ENCODE measurements around the gene SLC18A2. TPM values are rescaled to one million over a fixed set of nuclear protein-coding genes. Genes with fewer than 3 reads are reported as not detected.

Gene SLC18A2
- total RNA-seq, 1 experiment from 2014 or later, result 4.0 TPM

- no peak overlapping the region for H2AFZ ChIP-seq (ENCODE audit: low read length)
- H3K4me1 ChIP-seq (ENCODE audit: insufficient read depth, low read length), result no peaks in the 10 kb centered on the region; the same call in 1 of the 2 replicates
- no peaks in the 10 kb centered on the region for H3K79me2 ChIP-seq (ENCODE audit: insufficient read depth, low read length)
- H2BK15ac ChIP-seq (ENCODE audit: low read depth, low read length), result no peak overlapping the region
- H3K27ac ChIP-seq (ENCODE audit: insufficient read length, low read depth, low read length), result no peak overlapping the region
- H3K27me3 ChIP-seq (ENCODE audit: insufficient read depth, low read length), result no peaks in the 10 kb centered on the region; the same call in 1 of the 2 replicates
- no peak overlapping the region for H4K91ac ChIP-seq (ENCODE audit: insufficient read length, low read depth, low read length)
- H3K23me2 ChIP-seq (ENCODE audit: insufficient read length, low read depth, low read length, poor library complexity, severe bottlenecking), result no peaks in the 10 kb centered on the region
- no peak overlapping the region for H3K23ac ChIP-seq (ENCODE audit: insufficient read length, low read depth, low read length)
- no peak overlapping the region for H3K18ac ChIP-seq (ENCODE audit: insufficient read length, low read depth, low read length)
- H3K9me3 ChIP-seq (ENCODE audit: control insufficient read depth, low read depth, low read length), result no peaks in the 10 kb centered on the region
- H3K4me3 Mint-ChIP-seq, result no peak overlapping the region
- no peaks in the 10 kb centered on the region for H3K9me3 Mint-ChIP-seq
- peaks cover 25 to 40% of the 10 kb centered on the region in 2 experiments for H3K4me1 Mint-ChIP-seq
- H2BK20ac ChIP-seq (ENCODE audit: low read depth, low read length, poor library complexity, severe bottlenecking), result no peak overlapping the region
- peaks cover 27% of the 10 kb centered on the region for H3K27me3 Mint-ChIP-seq (ENCODE audit: low read depth)
- no peak overlapping the region for H2BK5ac ChIP-seq (ENCODE audit: insufficient read length, low read length)
- H3K79me1 ChIP-seq (ENCODE audit: insufficient read depth, low read depth, low read length, poor library complexity, severe bottlenecking), result no peaks in the 10 kb centered on the region
- no peak overlapping the region for H3K4ac ChIP-seq (ENCODE audit: low read depth, low read length)
- H3K36me3 Mint-ChIP-seq (ENCODE audit: insufficient read depth in 1 of 3, low read depth in 3 of 3), result no peaks in the 10 kb centered on the region
- H4K5ac ChIP-seq (ENCODE audit: insufficient read length, low read depth, low read length), result no peak overlapping the region
- no peak overlapping the region for H3T11ph ChIP-seq (ENCODE audit: low read length)
- no peak overlapping the region for H2BK120ac ChIP-seq (ENCODE audit: low read depth, low read length, poor library complexity, severe bottlenecking)
- WGBS (ENCODE audit: extremely low coverage, insufficient read length, low lambda C conversion rate), result no CpG with 5 or more reads among the region's 5 CpGs
- no peak overlapping the region; a peak in 1 of 7 replicates for H3K27ac Mint-ChIP-seq
- no peak overlapping the region for H3K56ac ChIP-seq (ENCODE audit: insufficient read length, low read depth, low read length)
- no peak for TF ChIP-seq CTCF (conservative IDR thresholded peaks at IDR 0.05)
- H4K20me1 ChIP-seq (ENCODE audit: control insufficient read depth, insufficient read depth, insufficient read length), result no peaks in the 10 kb centered on the region
- H3K14ac ChIP-seq (ENCODE audit: insufficient read depth, low read length), result no peak overlapping the region
- no peak overlapping the region for H2BK12ac ChIP-seq (ENCODE audit: insufficient read length, low read depth, low read length)
- DNase-seq, result no peak
- H4K8ac ChIP-seq (replicated peaks; ENCODE audit: insufficient read length, low read depth, low read length), result no peak overlapping the region
- no peak overlapping the region for H2AK5ac ChIP-seq (ENCODE audit: insufficient read length, low read length)
- H3K9ac ChIP-seq (ENCODE audit: extremely low read depth, insufficient read length, low read length), result no peak overlapping the region
- no peak overlapping the region for H3K4me2 ChIP-seq (ENCODE audit: insufficient read depth, insufficient read length, low read length)
Observed at GRCh38 chr10:117222552-117222951, 18.4 kb upstream of the SLC18A2 start.

All from H9 (cell line).